Neural progenitor cell (in vitro differentiated cells): Measurements from ENCODE around the gene KIF26B. TPM values are rescaled to one million over a fixed set of nuclear protein-coding genes. Genes with fewer than 3 reads are reported as not detected.
A peak's percentile ranks its signal among the peaks of the same experiment; 100 is the strongest.

ENCODE experiments used
- DNase-seq: peaks from one replicate; pipeline ENCODE4 v3.0.0-alpha.2; 2016; ENCODE audit warnings: low spot score
- H2AFZ ChIP-seq: fragments of 200-600 bp; sonication (generic); replicated peaks from 2 replicates; pipeline ENCODE4 v1.6.1; 2016; ENCODE audit warnings: antibody characterized with exemption
- H3F3A ChIP-seq: fragments of 200-600 bp; sonication (generic); 2 replicates; pipeline ENCODE4 v1.6.1; 2016; ENCODE audit warnings: antibody characterized with exemption, low read depth
- H3K27ac ChIP-seq: fragments of 200-600 bp; sonication (generic); 2 replicates; pipeline ENCODE4 v1.5.1; 2016; ENCODE audit warnings: mild to moderate bottlenecking
- H3K27me3 ChIP-seq: fragments of 200-600 bp; sonication (generic); 2 replicates; pipeline ENCODE4 v1.6.1; 2016; ENCODE audit warnings: mild to moderate bottlenecking, moderate library complexity
- H3K36me3 ChIP-seq: fragments of 200-600 bp; sonication (generic); 2 replicates; pipeline ENCODE4 v1.5.1; 2016
- H3K4me1 ChIP-seq: fragments of 200-600 bp; sonication (generic); 2 replicates; pipeline ENCODE4 v1.6.1; 2016; ENCODE audit warnings: mixed run types
- H3K4me2 ChIP-seq: fragments of 200-600 bp; sonication (generic); 2 replicates; pipeline ENCODE4 v1.6.1; 2016
- H3K4me3 ChIP-seq: fragments of 200-600 bp; sonication (generic); 2 replicates; pipeline ENCODE4 v1.5.1; 2016
- H3K79me2 ChIP-seq: fragments of 200-600 bp; sonication (generic); 2 replicates; pipeline ENCODE4 v1.6.1; 2016; ENCODE audit warnings: low read depth
- H3K9ac ChIP-seq: fragments of 200-600 bp; sonication (generic); 2 replicates; pipeline ENCODE4 v1.6.1; 2016
- H3K9me3 ChIP-seq: fragments of 200-600 bp; sonication (generic); 2 replicates; pipeline ENCODE4 v1.5.1; 2016; ENCODE audit warnings: low read depth
- H4K20me1 ChIP-seq: fragments of 200-600 bp; sonication (generic); 2 replicates; pipeline ENCODE4 v1.6.1; 2016; ENCODE audit warnings: low read depth
- H3K27ac Mint-ChIP-seq: 3 replicates; pipeline ENCODE4 v1.8.0; 2021; ENCODE audit warnings: mixed read lengths
- H3K27me3 Mint-ChIP-seq: 2 replicates; pipeline ENCODE4 v1.8.0; 2022; ENCODE audit warnings: low read depth, mild to moderate bottlenecking, inconsistent platforms, moderate library complexity, mixed read lengths; ENCODE audit not compliant: insufficient read depth
- H3K36me3 Mint-ChIP-seq: 3 replicates; pipeline ENCODE4 v1.8.0; 2021; ENCODE audit warnings: mixed read lengths
- H3K4me1 Mint-ChIP-seq: 3 replicates; pipeline ENCODE4 v1.8.0; 2021; ENCODE audit warnings: mixed read lengths
- H3K4me3 Mint-ChIP-seq: 3 replicates; pipeline ENCODE4 v1.8.0; 2021; ENCODE audit warnings: mild to moderate bottlenecking, moderate library complexity, mixed read lengths
- H3K9me3 Mint-ChIP-seq: 3 replicates; pipeline ENCODE4 v1.8.0; 2020; ENCODE audit warnings: mixed read lengths
- EZH2 ChIP-seq: fragments of 200-600 bp; sonication (generic); IDR thresholded peaks from 2 replicates; pipeline ENCODE4 v1.6.1; 2017; ENCODE audit warnings: antibody characterized with exemption, mild to moderate bottlenecking, moderate library complexity
- EZH2phosphoT487 ChIP-seq: fragments of 200-600 bp; sonication (generic); IDR thresholded peaks from 2 replicates; pipeline ENCODE4 v1.6.1; 2017; ENCODE audit warnings: antibody characterized with exemption
- total RNA-seq: library from RNA; depleted of rRNA; stranded (reverse); fragments of >200 nt; gene quantifications from 2 replicates; pipeline ENCODE4 v1.2.3, GENCODE V29; 2015; ENCODE audit warnings: low replicate concordance
- TF ChIP-seq, protein P1 (sequence below): fragments of 200-600 bp; sonication (generic); IDR thresholded peaks from 2 replicates; pipeline ENCODE4 v1.5.1; 2017; ENCODE audit warnings: antibody characterized with exemption, mild to moderate bottlenecking

KIF26B gene
- total RNA-seq, 1 donor from 2014 or later: 0.47 TPM

DNA sequence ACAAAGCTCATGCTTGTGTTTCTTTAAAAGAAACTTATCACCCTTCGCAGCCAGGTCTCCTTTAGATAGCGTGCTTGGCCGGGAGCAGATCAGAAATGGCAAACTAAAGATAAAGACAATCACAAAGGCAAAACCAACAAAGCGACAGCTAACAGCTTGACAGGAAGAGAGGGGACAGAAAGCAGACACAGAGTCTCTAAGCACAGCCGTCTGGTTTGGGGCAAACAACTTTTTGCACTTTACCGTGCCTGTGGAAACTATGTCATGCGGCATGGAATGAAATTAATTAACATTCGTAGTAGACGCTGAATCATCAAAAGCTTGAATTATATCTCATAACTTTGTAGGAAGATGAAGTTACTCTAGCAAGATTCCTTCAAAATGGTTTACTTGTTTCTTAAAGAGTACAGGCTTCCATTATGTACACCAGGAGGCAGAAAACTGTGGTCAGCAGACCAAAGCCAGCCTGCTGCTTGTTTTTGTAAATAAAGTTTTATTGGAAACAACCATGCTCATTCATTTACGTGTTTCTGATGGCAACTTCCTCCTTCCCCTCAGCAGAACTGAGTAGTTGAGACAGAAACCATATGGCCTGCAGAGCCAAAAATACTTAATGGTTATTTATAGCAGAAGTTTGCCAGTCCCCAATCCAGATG is 183.2 kb downstream of the KIF26B start:
- Histone ChIP-seq H3K36me3 (no peaks in the 10 kb centered on the region), H4K20me1 (no peaks in the 10 kb centered on the region), H3K4me1 (no peaks in the 10 kb centered on the region), H2AFZ (peak overlapping the region; percentile 35), H3K79me2 (no peaks in the 10 kb centered on the region), H3K9me3 (no peaks in the 10 kb centered on the region), H3K9ac (no peak overlapping the region), H3K27me3 (peaks cover 9% of the 10 kb centered on the region), H3K4me3 (no peak overlapping the region), H3K27ac (no peak overlapping the region), H3F3A (no peaks in the 10 kb centered on the region), H3K4me2 (no peak overlapping the region)
- Mint-ChIP-seq H3K4me3 (no peak overlapping the region), H3K36me3 (no peaks in the 10 kb centered on the region), H3K27me3 (peaks cover 2% of the 10 kb centered on the region), H3K27ac (peak overlapping the region; percentile 25), H3K9me3 (no peaks in the 10 kb centered on the region), H3K4me1 (peaks cover 25% of the 10 kb centered on the region)
- no peak for TF ChIP-seq EZH2phosphoT487
- TF ChIP-seq EZH2: no peak
- TF ChIP-seq, protein P1, sequence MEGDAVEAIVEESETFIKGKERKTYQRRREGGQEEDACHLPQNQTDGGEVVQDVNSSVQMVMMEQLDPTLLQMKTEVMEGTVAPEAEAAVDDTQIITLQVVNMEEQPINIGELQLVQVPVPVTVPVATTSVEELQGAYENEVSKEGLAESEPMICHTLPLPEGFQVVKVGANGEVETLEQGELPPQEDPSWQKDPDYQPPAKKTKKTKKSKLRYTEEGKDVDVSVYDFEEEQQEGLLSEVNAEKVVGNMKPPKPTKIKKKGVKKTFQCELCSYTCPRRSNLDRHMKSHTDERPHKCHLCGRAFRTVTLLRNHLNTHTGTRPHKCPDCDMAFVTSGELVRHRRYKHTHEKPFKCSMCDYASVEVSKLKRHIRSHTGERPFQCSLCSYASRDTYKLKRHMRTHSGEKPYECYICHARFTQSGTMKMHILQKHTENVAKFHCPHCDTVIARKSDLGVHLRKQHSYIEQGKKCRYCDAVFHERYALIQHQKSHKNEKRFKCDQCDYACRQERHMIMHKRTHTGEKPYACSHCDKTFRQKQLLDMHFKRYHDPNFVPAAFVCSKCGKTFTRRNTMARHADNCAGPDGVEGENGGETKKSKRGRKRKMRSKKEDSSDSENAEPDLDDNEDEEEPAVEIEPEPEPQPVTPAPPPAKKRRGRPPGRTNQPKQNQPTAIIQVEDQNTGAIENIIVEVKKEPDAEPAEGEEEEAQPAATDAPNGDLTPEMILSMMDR: no peak
- no peak for DNase-seq

DNA sequence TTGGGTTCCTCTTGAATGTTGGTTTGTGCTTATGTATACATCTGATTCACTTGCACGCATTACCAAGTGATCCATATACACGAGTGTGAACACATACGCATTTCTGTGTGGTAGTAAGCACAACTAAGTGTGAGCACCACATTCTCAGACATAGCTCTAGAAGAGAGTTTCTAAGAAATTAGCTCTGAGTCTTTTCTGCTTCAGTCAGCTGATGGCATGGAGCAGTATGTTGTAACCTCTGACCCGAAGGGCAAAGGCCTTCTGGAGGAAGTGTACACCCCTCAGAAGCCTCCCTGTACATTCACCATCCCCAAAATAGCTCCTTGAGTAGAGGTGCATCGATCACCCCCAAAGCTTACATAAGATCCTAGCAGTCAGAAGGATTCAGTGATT is 183.7 kb downstream of the KIF26B start:
- H3K27me3 Mint-ChIP-seq: peaks cover 2% of the 10 kb centered on the region
- Histone ChIP-seq H3K79me2 (no peaks in the 10 kb centered on the region), H3K9me3 (no peaks in the 10 kb centered on the region), H2AFZ (no peak overlapping the region), H3K9ac (no peak overlapping the region), H3F3A (no peaks in the 10 kb centered on the region), H3K4me1 (no peaks in the 10 kb centered on the region), H3K36me3 (no peaks in the 10 kb centered on the region), H4K20me1 (no peaks in the 10 kb centered on the region), H3K4me3 (no peak overlapping the region), H3K4me2 (no peak overlapping the region), H3K27ac (no peak overlapping the region), H3K27me3 (peaks cover 9% of the 10 kb centered on the region)
- peaks cover 22% of the 10 kb centered on the region for H3K4me1 Mint-ChIP-seq
- H3K27ac Mint-ChIP-seq: no peak overlapping the region
- H3K9me3 Mint-ChIP-seq: no peaks in the 10 kb centered on the region
- no peak overlapping the region for H3K4me3 Mint-ChIP-seq
- DNase-seq: no peak
- H3K36me3 Mint-ChIP-seq: no peaks in the 10 kb centered on the region
- TF ChIP-seq, protein P1: no peak
- TF ChIP-seq EZH2 (no peak), EZH2phosphoT487 (no peak)

DNA sequence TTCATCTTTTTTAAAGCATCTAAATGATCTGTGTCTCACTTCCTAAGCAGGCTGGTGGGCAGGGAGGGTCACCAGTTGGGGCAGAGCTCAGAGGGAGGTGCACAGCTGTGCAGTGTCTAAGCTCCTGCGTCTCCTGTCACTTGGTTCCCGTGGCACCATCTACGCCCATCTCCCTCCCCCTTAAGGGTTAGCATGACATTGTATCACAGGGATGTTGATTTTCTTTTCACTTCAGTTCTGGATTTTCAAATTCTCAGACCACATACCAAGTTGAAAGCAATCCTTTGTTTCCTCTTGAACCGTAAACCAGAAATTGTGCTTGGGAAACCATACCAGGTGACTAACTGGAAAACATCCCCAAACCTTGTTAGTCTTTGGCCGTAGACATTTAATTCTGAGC is 187.0 kb downstream of the KIF26B start:
- peaks cover 5% of the 10 kb centered on the region for H3K9me3 Mint-ChIP-seq
- no peaks in the 10 kb centered on the region for H3K79me2 ChIP-seq
- peaks cover 21% of the 10 kb centered on the region for H3K4me1 Mint-ChIP-seq
- H3K27me3 Mint-ChIP-seq: peaks cover 2% of the 10 kb centered on the region
- no peaks in the 10 kb centered on the region for H3K9me3 ChIP-seq
- TF ChIP-seq EZH2phosphoT487 (no peak), EZH2 (no peak)
- TF ChIP-seq, protein P1: no peak
- peaks cover 2% of the 10 kb centered on the region for H3K36me3 Mint-ChIP-seq
- H3K27me3 ChIP-seq: no peaks in the 10 kb centered on the region
- H4K20me1 ChIP-seq: no peaks in the 10 kb centered on the region
- no peak overlapping the region for H3K9ac ChIP-seq
- H3K36me3 ChIP-seq: no peaks in the 10 kb centered on the region
- H2AFZ ChIP-seq: no peak overlapping the region
- H3F3A ChIP-seq: no peaks in the 10 kb centered on the region
- no peak for DNase-seq
- no peak overlapping the region for H3K27ac Mint-ChIP-seq
- no peaks in the 10 kb centered on the region for H3K4me1 ChIP-seq
- H3K4me3 ChIP-seq: no peak overlapping the region
- no peak overlapping the region for H3K27ac ChIP-seq
- no peak overlapping the region for H3K4me3 Mint-ChIP-seq
- no peak overlapping the region for H3K4me2 ChIP-seq
